ENCODE results near the gene PCSK5. TPM values are rescaled to one million over a fixed set of nuclear protein-coding genes. Genes with fewer than 3 reads are reported as not detected.

The PCSK5 gene
- total and polyA plus RNA-seq, 2 of the 8 experiments (the other 6 are each of a cell fraction or from before 2014, with no cell fraction given) = 5.5 to 10.7 TPM

DNA sequence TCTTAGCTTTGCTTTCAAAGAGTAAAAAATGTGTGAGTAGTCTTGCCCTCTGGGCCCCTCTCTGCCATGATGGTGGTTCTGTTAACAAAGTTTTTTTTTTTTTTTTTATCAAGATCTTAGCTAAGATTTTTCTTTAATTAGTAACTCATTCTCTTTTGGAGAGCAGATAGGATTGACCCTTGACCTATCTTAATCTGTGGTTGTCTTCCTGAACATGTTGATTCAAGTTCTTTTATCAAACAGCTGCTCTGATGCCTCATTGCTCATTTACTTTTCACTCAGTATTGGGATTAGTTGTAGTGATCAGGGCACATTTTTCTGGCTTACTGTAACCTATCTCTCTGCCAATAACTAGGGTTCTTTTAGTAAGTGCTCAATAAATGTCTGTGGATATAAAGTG lies 106.3 kb downstream of the PCSK5 start:
- Histone ChIP-seq H2AK5ac (ENCODE audit: low read depth, low read length) (no peak overlapping the region), H3K4me2 (ENCODE audit: insufficient read depth in 1 of 2, low read depth in 2 of 2, low read length in 2 of 2) (no peak overlapping the region), H4K20me1 (replicated peaks in 1 of 2; ENCODE audit: control insufficient read depth in 1 of 2, insufficient read depth in 2 of 2, low read length in 2 of 2) (no peaks in the 10 kb centered on the region), H3K23me2 (ENCODE audit: low read depth, low read length) (no peaks in the 10 kb centered on the region), H3K9ac (replicated peaks in 1 of 4; ENCODE audit: extremely low read depth in 1 of 4, low read depth in 3 of 4, low read length in 3 of 4) (no peak overlapping the region), H3K23ac (ENCODE audit: insufficient read length) (no peak overlapping the region), H2BK20ac (ENCODE audit: low read length) (no peak overlapping the region), H4K8ac (ENCODE audit: extremely low read depth, insufficient read depth, low read length) (no peak overlapping the region), H3K27me3 (replicated peaks in 1 of 4; ENCODE audit: control insufficient read depth in 3 of 4, extremely low read depth in 1 of 4, insufficient read depth in 3 of 4, low read length in 3 of 4) (no peaks in the 10 kb centered on the region), H3K79me2 (ENCODE audit: control insufficient read depth in 1 of 2, insufficient read depth in 2 of 2, low read length in 2 of 2) (no peaks in the 10 kb centered on the region; a peak in 2 of 4 replicates), H4K91ac (replicated peaks; ENCODE audit: insufficient read length, low read length) (no peak overlapping the region), H3K14ac (ENCODE audit: insufficient read length) (no peak overlapping the region), H2BK120ac (replicated peaks; ENCODE audit: low read depth, low read length) (no peak overlapping the region), H3K4me1 (replicated peaks in 1 of 4; ENCODE audit: control insufficient read depth in 3 of 4, insufficient read depth in 4 of 4, low read length in 3 of 4) (no peaks in the 10 kb centered on the region), H3K4ac (replicated peaks; ENCODE audit: insufficient read length, low read depth, low read length) (no peak overlapping the region), H4K5ac (ENCODE audit: insufficient read length, low read depth, low read length) (no peak overlapping the region), H3K4me3 (ENCODE audit: extremely low read depth in 1 of 4, insufficient read depth in 2 of 4, low read depth in 3 of 4, low read length in 4 of 4) (no peak overlapping the region), H3K9me3 (ENCODE audit: insufficient read depth in 2 of 2, low read depth in 1 of 2, low read length in 1 of 2) (no peaks in the 10 kb centered on the region), H3K56ac (replicated peaks; ENCODE audit: insufficient read length, low read depth, low read length) (no peak overlapping the region), H2BK5ac (ENCODE audit: low read depth, low read length) (no peak overlapping the region), H2AFZ (ENCODE audit: low read length) (no peak overlapping the region), H3K27ac (ENCODE audit: low read depth, low read length) (no peak overlapping the region), H3K79me1 (ENCODE audit: low read depth, low read length) (no peaks in the 10 kb centered on the region), H3K18ac (ENCODE audit: extremely low read depth, low read length) (no peak overlapping the region), H2BK12ac (ENCODE audit: low read depth, low read length) (no peak overlapping the region), H2BK15ac (ENCODE audit: low read length) (no peak overlapping the region), H3K36me3 (ENCODE audit: control insufficient read depth in 2 of 4, insufficient read depth in 4 of 4, low read length in 3 of 4) (no peaks in the 10 kb centered on the region; a peak in 1 of 8 replicates)
- ChIA-PET CTCF (ENCODE audit: partially characterized antibody) (interaction anchor here (0.9 to 1.0 kb wide), 2 partner anchors 18 to 293 kb away, joined by 3 to 4 read pairs; no protein-coding TSS in a partner anchor), POLR2A (ENCODE audit: partially characterized antibody) (no interaction called here)
- no peak for FAIRE-seq
- no peak for DNase-seq (ENCODE audit: low read depth in 1 of 2, low spot score in 2 of 2)
- TF ChIP-seq, protein P1, sequence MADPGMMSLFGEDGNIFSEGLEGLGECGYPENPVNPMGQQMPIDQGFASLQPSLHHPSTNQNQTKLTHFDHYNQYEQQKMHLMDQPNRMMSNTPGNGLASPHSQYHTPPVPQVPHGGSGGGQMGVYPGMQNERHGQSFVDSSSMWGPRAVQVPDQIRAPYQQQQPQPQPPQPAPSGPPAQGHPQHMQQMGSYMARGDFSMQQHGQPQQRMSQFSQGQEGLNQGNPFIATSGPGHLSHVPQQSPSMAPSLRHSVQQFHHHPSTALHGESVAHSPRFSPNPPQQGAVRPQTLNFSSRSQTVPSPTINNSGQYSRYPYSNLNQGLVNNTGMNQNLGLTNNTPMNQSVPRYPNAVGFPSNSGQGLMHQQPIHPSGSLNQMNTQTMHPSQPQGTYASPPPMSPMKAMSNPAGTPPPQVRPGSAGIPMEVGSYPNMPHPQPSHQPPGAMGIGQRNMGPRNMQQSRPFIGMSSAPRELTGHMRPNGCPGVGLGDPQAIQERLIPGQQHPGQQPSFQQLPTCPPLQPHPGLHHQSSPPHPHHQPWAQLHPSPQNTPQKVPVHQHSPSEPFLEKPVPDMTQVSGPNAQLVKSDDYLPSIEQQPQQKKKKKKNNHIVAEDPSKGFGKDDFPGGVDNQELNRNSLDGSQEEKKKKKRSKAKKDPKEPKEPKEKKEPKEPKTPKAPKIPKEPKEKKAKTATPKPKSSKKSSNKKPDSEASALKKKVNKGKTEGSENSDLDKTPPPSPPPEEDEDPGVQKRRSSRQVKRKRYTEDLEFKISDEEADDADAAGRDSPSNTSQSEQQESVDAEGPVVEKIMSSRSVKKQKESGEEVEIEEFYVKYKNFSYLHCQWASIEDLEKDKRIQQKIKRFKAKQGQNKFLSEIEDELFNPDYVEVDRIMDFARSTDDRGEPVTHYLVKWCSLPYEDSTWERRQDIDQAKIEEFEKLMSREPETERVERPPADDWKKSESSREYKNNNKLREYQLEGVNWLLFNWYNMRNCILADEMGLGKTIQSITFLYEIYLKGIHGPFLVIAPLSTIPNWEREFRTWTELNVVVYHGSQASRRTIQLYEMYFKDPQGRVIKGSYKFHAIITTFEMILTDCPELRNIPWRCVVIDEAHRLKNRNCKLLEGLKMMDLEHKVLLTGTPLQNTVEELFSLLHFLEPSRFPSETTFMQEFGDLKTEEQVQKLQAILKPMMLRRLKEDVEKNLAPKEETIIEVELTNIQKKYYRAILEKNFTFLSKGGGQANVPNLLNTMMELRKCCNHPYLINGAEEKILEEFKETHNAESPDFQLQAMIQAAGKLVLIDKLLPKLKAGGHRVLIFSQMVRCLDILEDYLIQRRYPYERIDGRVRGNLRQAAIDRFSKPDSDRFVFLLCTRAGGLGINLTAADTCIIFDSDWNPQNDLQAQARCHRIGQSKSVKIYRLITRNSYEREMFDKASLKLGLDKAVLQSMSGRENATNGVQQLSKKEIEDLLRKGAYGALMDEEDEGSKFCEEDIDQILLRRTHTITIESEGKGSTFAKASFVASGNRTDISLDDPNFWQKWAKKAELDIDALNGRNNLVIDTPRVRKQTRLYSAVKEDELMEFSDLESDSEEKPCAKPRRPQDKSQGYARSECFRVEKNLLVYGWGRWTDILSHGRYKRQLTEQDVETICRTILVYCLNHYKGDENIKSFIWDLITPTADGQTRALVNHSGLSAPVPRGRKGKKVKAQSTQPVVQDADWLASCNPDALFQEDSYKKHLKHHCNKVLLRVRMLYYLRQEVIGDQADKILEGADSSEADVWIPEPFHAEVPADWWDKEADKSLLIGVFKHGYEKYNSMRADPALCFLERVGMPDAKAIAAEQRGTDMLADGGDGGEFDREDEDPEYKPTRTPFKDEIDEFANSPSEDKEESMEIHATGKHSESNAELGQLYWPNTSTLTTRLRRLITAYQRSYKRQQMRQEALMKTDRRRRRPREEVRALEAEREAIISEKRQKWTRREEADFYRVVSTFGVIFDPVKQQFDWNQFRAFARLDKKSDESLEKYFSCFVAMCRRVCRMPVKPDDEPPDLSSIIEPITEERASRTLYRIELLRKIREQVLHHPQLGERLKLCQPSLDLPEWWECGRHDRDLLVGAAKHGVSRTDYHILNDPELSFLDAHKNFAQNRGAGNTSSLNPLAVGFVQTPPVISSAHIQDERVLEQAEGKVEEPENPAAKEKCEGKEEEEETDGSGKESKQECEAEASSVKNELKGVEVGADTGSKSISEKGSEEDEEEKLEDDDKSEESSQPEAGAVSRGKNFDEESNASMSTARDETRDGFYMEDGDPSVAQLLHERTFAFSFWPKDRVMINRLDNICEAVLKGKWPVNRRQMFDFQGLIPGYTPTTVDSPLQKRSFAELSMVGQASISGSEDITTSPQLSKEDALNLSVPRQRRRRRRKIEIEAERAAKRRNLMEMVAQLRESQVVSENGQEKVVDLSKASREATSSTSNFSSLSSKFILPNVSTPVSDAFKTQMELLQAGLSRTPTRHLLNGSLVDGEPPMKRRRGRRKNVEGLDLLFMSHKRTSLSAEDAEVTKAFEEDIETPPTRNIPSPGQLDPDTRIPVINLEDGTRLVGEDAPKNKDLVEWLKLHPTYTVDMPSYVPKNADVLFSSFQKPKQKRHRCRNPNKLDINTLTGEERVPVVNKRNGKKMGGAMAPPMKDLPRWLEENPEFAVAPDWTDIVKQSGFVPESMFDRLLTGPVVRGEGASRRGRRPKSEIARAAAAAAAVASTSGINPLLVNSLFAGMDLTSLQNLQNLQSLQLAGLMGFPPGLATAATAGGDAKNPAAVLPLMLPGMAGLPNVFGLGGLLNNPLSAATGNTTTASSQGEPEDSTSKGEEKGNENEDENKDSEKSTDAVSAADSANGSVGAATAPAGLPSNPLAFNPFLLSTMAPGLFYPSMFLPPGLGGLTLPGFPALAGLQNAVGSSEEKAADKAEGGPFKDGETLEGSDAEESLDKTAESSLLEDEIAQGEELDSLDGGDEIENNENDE (IDR thresholded peaks at IDR 0.05; ENCODE audit: insufficient replicate concordance, low read length) = no peak
- no peak for TF ChIP-seq SP2 (IDR thresholded peaks at IDR 0.05; ENCODE audit: low read length)
